Neural progenitor cell (in vitro differentiated cells): ENCODE results near the gene HEATR5B. TPM values are rescaled to one million over a fixed set of nuclear protein-coding genes. Genes with fewer than 3 reads are reported as not detected.

Experiments used
- DNase-seq: peaks from one replicate; pipeline ENCODE4 v3.0.0-alpha.2; 2016; ENCODE audit warnings: low spot score
- H2AFZ ChIP-seq: fragments of 200-600 bp; sonication (generic); replicated peaks from 2 replicates; pipeline ENCODE4 v1.6.1; 2016; ENCODE audit warnings: antibody characterized with exemption
- H3F3A ChIP-seq: fragments of 200-600 bp; sonication (generic); 2 replicates; pipeline ENCODE4 v1.6.1; 2016; ENCODE audit warnings: antibody characterized with exemption, low read depth
- H3K27ac ChIP-seq: fragments of 200-600 bp; sonication (generic); 2 replicates; pipeline ENCODE4 v1.5.1; 2016; ENCODE audit warnings: mild to moderate bottlenecking
- H3K27me3 ChIP-seq: fragments of 200-600 bp; sonication (generic); 2 replicates; pipeline ENCODE4 v1.6.1; 2016; ENCODE audit warnings: mild to moderate bottlenecking, moderate library complexity
- H3K36me3 ChIP-seq: fragments of 200-600 bp; sonication (generic); 2 replicates; pipeline ENCODE4 v1.5.1; 2016
- H3K4me1 ChIP-seq: fragments of 200-600 bp; sonication (generic); 2 replicates; pipeline ENCODE4 v1.6.1; 2016; ENCODE audit warnings: mixed run types
- H3K4me2 ChIP-seq: fragments of 200-600 bp; sonication (generic); 2 replicates; pipeline ENCODE4 v1.6.1; 2016
- H3K4me3 ChIP-seq: fragments of 200-600 bp; sonication (generic); 2 replicates; pipeline ENCODE4 v1.5.1; 2016
- H3K79me2 ChIP-seq: fragments of 200-600 bp; sonication (generic); 2 replicates; pipeline ENCODE4 v1.6.1; 2016; ENCODE audit warnings: low read depth
- H3K9ac ChIP-seq: fragments of 200-600 bp; sonication (generic); 2 replicates; pipeline ENCODE4 v1.6.1; 2016
- H3K9me3 ChIP-seq: fragments of 200-600 bp; sonication (generic); 2 replicates; pipeline ENCODE4 v1.5.1; 2016; ENCODE audit warnings: low read depth
- H4K20me1 ChIP-seq: fragments of 200-600 bp; sonication (generic); 2 replicates; pipeline ENCODE4 v1.6.1; 2016; ENCODE audit warnings: low read depth
- H3K27ac Mint-ChIP-seq: 3 replicates; pipeline ENCODE4 v1.8.0; 2021; ENCODE audit warnings: mixed read lengths
- H3K27me3 Mint-ChIP-seq: 2 replicates; pipeline ENCODE4 v1.8.0; 2022; ENCODE audit warnings: low read depth, mild to moderate bottlenecking, inconsistent platforms, moderate library complexity, mixed read lengths; ENCODE audit not compliant: insufficient read depth
- H3K36me3 Mint-ChIP-seq: 3 replicates; pipeline ENCODE4 v1.8.0; 2021; ENCODE audit warnings: mixed read lengths
- H3K4me1 Mint-ChIP-seq: 3 replicates; pipeline ENCODE4 v1.8.0; 2021; ENCODE audit warnings: mixed read lengths
- H3K4me3 Mint-ChIP-seq: 3 replicates; pipeline ENCODE4 v1.8.0; 2021; ENCODE audit warnings: mild to moderate bottlenecking, moderate library complexity, mixed read lengths
- H3K9me3 Mint-ChIP-seq: 3 replicates; pipeline ENCODE4 v1.8.0; 2020; ENCODE audit warnings: mixed read lengths
- CTCF ChIP-seq: fragments of 200-600 bp; sonication (generic); IDR thresholded peaks from 2 replicates; pipeline ENCODE4 v1.5.1; 2017; ENCODE audit warnings: antibody characterized with exemption, mild to moderate bottlenecking
- EZH2 ChIP-seq: fragments of 200-600 bp; sonication (generic); IDR thresholded peaks from 2 replicates; pipeline ENCODE4 v1.6.1; 2017; ENCODE audit warnings: antibody characterized with exemption, mild to moderate bottlenecking, moderate library complexity
- EZH2phosphoT487 ChIP-seq: fragments of 200-600 bp; sonication (generic); IDR thresholded peaks from 2 replicates; pipeline ENCODE4 v1.6.1; 2017; ENCODE audit warnings: antibody characterized with exemption
- total RNA-seq: library from RNA; depleted of rRNA; stranded (reverse); fragments of >200 nt; gene quantifications from 2 replicates; pipeline ENCODE4 v1.2.3, GENCODE V29; 2015; ENCODE audit warnings: low replicate concordance

Gene HEATR5B
- total RNA-seq, 1 donor from 2014 or later: 23.7 TPM

- H3K9ac ChIP-seq: no peak overlapping the region
- H3K4me1 Mint-ChIP-seq: no peaks in the 10 kb centered on the region
- H3K9me3 ChIP-seq: no peaks in the 10 kb centered on the region
- no peak overlapping the region for H3K4me3 ChIP-seq
- no peaks in the 10 kb centered on the region for H4K20me1 ChIP-seq
- H3K4me2 ChIP-seq: no peak overlapping the region
- peaks cover 4% of the 10 kb centered on the region for H3K27me3 Mint-ChIP-seq
- no peak overlapping the region for H3K27ac Mint-ChIP-seq
- H3K36me3 ChIP-seq: no peaks in the 10 kb centered on the region
- no peaks in the 10 kb centered on the region for H3K79me2 ChIP-seq
- H2AFZ ChIP-seq: no peak overlapping the region
- no peak overlapping the region for H3K4me3 Mint-ChIP-seq
- DNase-seq: no peak
- H3K4me1 ChIP-seq: no peaks in the 10 kb centered on the region
- H3K27ac ChIP-seq: no peak overlapping the region
- H3K36me3 Mint-ChIP-seq: peaks cover 2% of the 10 kb centered on the region
- no peaks in the 10 kb centered on the region for H3K9me3 Mint-ChIP-seq
- no peaks in the 10 kb centered on the region for H3F3A ChIP-seq
- no peaks in the 10 kb centered on the region for H3K27me3 ChIP-seq
- TF ChIP-seq EZH2phosphoT487 (no peak), EZH2 (no peak), CTCF (no peak)
These were observed 108.9 kb downstream of the HEATR5B start for GRCh38 chr2:36975306-36975705.

- Histone ChIP-seq H3K9me3 (no peaks in the 10 kb centered on the region), H3K36me3 (no peaks in the 10 kb centered on the region), H3K79me2 (no peaks in the 10 kb centered on the region), H3K27me3 (no peaks in the 10 kb centered on the region), H3K9ac (no peak overlapping the region), H4K20me1 (no peaks in the 10 kb centered on the region), H2AFZ (no peak overlapping the region), H3K4me3 (no peak overlapping the region), H3K4me1 (no peaks in the 10 kb centered on the region), H3F3A (no peaks in the 10 kb centered on the region), H3K27ac (no peak overlapping the region), H3K4me2 (no peak overlapping the region)
- no peaks in the 10 kb centered on the region for H3K9me3 Mint-ChIP-seq
- H3K4me1 Mint-ChIP-seq: peaks cover 2% of the 10 kb centered on the region
- TF ChIP-seq EZH2: no peak
- TF ChIP-seq CTCF: no peak
- TF ChIP-seq EZH2phosphoT487: no peak
- H3K36me3 Mint-ChIP-seq: peaks cover 2% of the 10 kb centered on the region
- no peak for DNase-seq
- H3K4me3 Mint-ChIP-seq: no peak overlapping the region
- H3K27me3 Mint-ChIP-seq: peaks cover 4% of the 10 kb centered on the region
- no peak overlapping the region for H3K27ac Mint-ChIP-seq
These were observed 110.9 kb downstream of the HEATR5B start for GRCh38 chr2:36973320-36973719.

- no peak for DNase-seq
- TF ChIP-seq CTCF: no peak
- TF ChIP-seq EZH2: no peak
- no peak for TF ChIP-seq EZH2phosphoT487
- H3K9me3 ChIP-seq: no peaks in the 10 kb centered on the region
- no peak overlapping the region for H3K4me3 ChIP-seq
- no peaks in the 10 kb centered on the region for H3K79me2 ChIP-seq
- H4K20me1 ChIP-seq: no peaks in the 10 kb centered on the region
- Mint-ChIP-seq H3K4me3 (no peak overlapping the region), H3K36me3 (no peaks in the 10 kb centered on the region), H3K4me1 (peaks cover 15% of the 10 kb centered on the region), H3K27ac (peak overlapping the region; percentile 67), H3K27me3 (peaks cover 6% of the 10 kb centered on the region), H3K9me3 (no peaks in the 10 kb centered on the region)
- H3K4me1 ChIP-seq: peaks cover 10% of the 10 kb centered on the region
- no peak overlapping the region for H3K27ac ChIP-seq
- no peak overlapping the region for H3K9ac ChIP-seq
- no peak overlapping the region for H2AFZ ChIP-seq
- H3F3A ChIP-seq: no peaks in the 10 kb centered on the region
- H3K27me3 ChIP-seq: peaks cover 11% of the 10 kb centered on the region
- no peak overlapping the region for H3K4me2 ChIP-seq
- no peaks in the 10 kb centered on the region for H3K36me3 ChIP-seq
These were observed 112.2 kb downstream of the HEATR5B start for GRCh38 chr2:36971990-36972389.
